IMR-90 (cell line): ENCODE data around the gene FAM20A. TPM values are rescaled to one million over a fixed set of nuclear protein-coding genes. Genes with fewer than 3 reads are reported as not detected.

Experiments used
- ATAC-seq: fragments of 200-7000 bp; cut with Tn5 transposase; 2 replicates; pipeline ENCODE4 v1.9.1; 2020; ENCODE audit warnings: low read depth, mild to moderate bottlenecking, moderate library complexity
- BruUV-seq: library from RNA; stranded (reverse); fragments of 400-500 nt; replicated peaks from 2 replicates; lab custom pipeline; 2021; lab: Mats Ljungman, UMichigan
- CTCF ChIA-PET: fragments of 300-600 bp; formaldehyde crosslinking; extraction: SDS; loops from one replicate; lab custom pipeline; 2021; ENCODE audit warnings: antibody characterized with exemption; lab: Yijun Ruan, JAX
- POLR2A ChIA-PET: fragments of 300-600 bp; sonication (Branson Sonifier 250); formaldehyde crosslinking; loops from one replicate; lab custom pipeline; 2022; ENCODE audit warnings: antibody characterized with exemption; ENCODE audit not compliant: unreplicated experiment; lab: Charles Lee
- DNase-seq: peaks from one replicate; pipeline ENCODE4 v3.0.0; 2013
- H2AFZ ChIP-seq: replicated peaks from 2 replicates; pipeline ENCODE3; 2013; ENCODE audit warnings: low read length, mild to moderate bottlenecking; ENCODE audit not compliant: poor library complexity
- H2AK5ac ChIP-seq: 2 replicates; pipeline ENCODE4 v1.6.1; 2013; ENCODE audit warnings: low read depth, low read length, inconsistent platforms
- H2AK9ac ChIP-seq: replicated peaks from 2 replicates; pipeline ENCODE3; 2013; ENCODE audit warnings: mild to moderate bottlenecking, low read depth, low read length, moderate library complexity; ENCODE audit not compliant: poor library complexity
- H2BK120ac ChIP-seq: 2 replicates; pipeline ENCODE4 v1.6.1; 2013; ENCODE audit warnings: low read depth, low read length, inconsistent platforms
- H2BK15ac ChIP-seq: 3 replicates; pipeline ENCODE4 v1.6.1; 2013; ENCODE audit warnings: low read depth, low read length, inconsistent platforms
- H2BK20ac ChIP-seq: 2 replicates; pipeline ENCODE4 v1.6.1; 2013; ENCODE audit warnings: low read depth, mild to moderate bottlenecking, inconsistent platforms, low read length, moderate library complexity
- H2BK5ac ChIP-seq: 2 replicates; pipeline ENCODE4 v1.6.1; 2013; ENCODE audit warnings: mild to moderate bottlenecking, low read depth, low read length, inconsistent platforms; ENCODE audit not compliant: poor library complexity, severe bottlenecking
- H3K14ac ChIP-seq: replicated peaks from 2 replicates; pipeline ENCODE4 v1.6.1; 2013; ENCODE audit warnings: low read depth, low read length, inconsistent platforms
- H3K18ac ChIP-seq: 2 replicates; pipeline ENCODE4 v1.6.1; 2013; ENCODE audit warnings: low read depth, low read length, control low read depth
- H3K23ac ChIP-seq: 2 replicates; pipeline ENCODE4 v1.6.1; 2013; ENCODE audit warnings: low read depth, low read length, inconsistent platforms
- H3K27ac ChIP-seq: 2 replicates; pipeline ENCODE4 v1.5.1; 2013; ENCODE audit warnings: mild to moderate bottlenecking, control low read depth, low read length; ENCODE audit not compliant: insufficient read depth
- H3K27me3 ChIP-seq: 2 replicates; pipeline ENCODE4 v1.6.1; 2013; ENCODE audit warnings: low read length; ENCODE audit not compliant: control insufficient read depth, insufficient read depth
- H3K36me3 ChIP-seq: 2 replicates; pipeline ENCODE4 v1.6.1; 2013; ENCODE audit warnings: low read length, mixed read lengths; ENCODE audit not compliant: control insufficient read depth, insufficient read depth
- H3K4ac ChIP-seq: 2 replicates; pipeline ENCODE4 v1.6.1; 2013; ENCODE audit warnings: low read depth, low read length, inconsistent platforms
- H3K4me1 ChIP-seq: 2 replicates; pipeline ENCODE4 v1.6.1; 2013; ENCODE audit warnings: low read length, mixed read lengths; ENCODE audit not compliant: control insufficient read depth, insufficient read depth
- H3K4me2 ChIP-seq: 2 replicates; pipeline ENCODE4 v1.6.1; 2013; ENCODE audit warnings: low read depth, mild to moderate bottlenecking, control low read depth, low read length, moderate library complexity
- H3K4me3 ChIP-seq: 2 replicates; pipeline ENCODE4 v1.5.1; 2013; ENCODE audit warnings: low read depth, mild to moderate bottlenecking, control low read depth, low read length, moderate library complexity; ENCODE audit not compliant: insufficient read depth
- H3K56ac ChIP-seq: 2 replicates; pipeline ENCODE4 v1.6.1; 2013; ENCODE audit warnings: low read length, inconsistent platforms; ENCODE audit not compliant: insufficient read depth; ENCODE audit errors: extremely low read depth
- H3K79me1 ChIP-seq, 2 experiments: 2 replicates each; pipeline ENCODE4 v1.6.1; 2013; ENCODE audit warnings: low read length in 2 of 2, inconsistent platforms in 1 of 2, low read depth in 1 of 2
- H3K9ac ChIP-seq: 2 replicates; pipeline ENCODE4 v1.6.1; 2013; ENCODE audit warnings: low read depth, low read length, control low read depth
- H3K9me1 ChIP-seq: 2 replicates; pipeline ENCODE4 v1.6.1; 2013; ENCODE audit warnings: low read length, inconsistent platforms; ENCODE audit not compliant: insufficient read depth
- H3K9me3 ChIP-seq: 2 replicates; pipeline ENCODE4 v1.6.1; 2013; ENCODE audit warnings: low read length; ENCODE audit not compliant: control insufficient read depth, insufficient read depth
- H4K20me1 ChIP-seq: 2 replicates; pipeline ENCODE4 v1.6.1; 2013; ENCODE audit warnings: low read length, inconsistent platforms; ENCODE audit not compliant: insufficient read depth
- H4K5ac ChIP-seq: 2 replicates; pipeline ENCODE4 v1.6.1; 2013; ENCODE audit warnings: mild to moderate bottlenecking, low read depth, low read length, control low read depth
- H4K8ac ChIP-seq, 2 experiments: 2 replicates each; pipeline ENCODE4 v1.6.1; 2013; ENCODE audit warnings: low read depth in 2 of 2, low read length in 2 of 2, control low read depth in 1 of 2, inconsistent platforms in 1 of 2
- H4K91ac ChIP-seq: 2 replicates; pipeline ENCODE4 v1.6.1; 2013; ENCODE audit warnings: low read depth, low read length, inconsistent platforms; ENCODE audit not compliant: insufficient read depth
- BHLHE40 ChIP-seq: fragments of 150-350 bp; IDR thresholded peaks from 2 replicates; pipeline ENCODE4 v1.6.1; 2016; ENCODE audit warnings: mild to moderate bottlenecking, low read depth, low read length
- CEBPB ChIP-seq: IDR thresholded peaks from 2 replicates; pipeline ENCODE4 v1.6.1; 2012; ENCODE audit warnings: low read depth, low read length, improper control_type of control experiment
- CHD1 ChIP-seq: IDR thresholded peaks from 2 replicates; pipeline ENCODE4 v1.6.1; 2012; ENCODE audit warnings: low read depth, low read length, improper control_type of control experiment
- CTCF ChIP-seq: conservative IDR thresholded peaks from 2 replicates; pipeline ENCODE4 v1.5.1; 2012; ENCODE audit warnings: mild to moderate bottlenecking, low read depth, low read length, improper control_type of control experiment
- FOS ChIP-seq: fragments of 150-350 bp; IDR thresholded peaks from 2 replicates; pipeline ENCODE4 v1.6.1; 2016; ENCODE audit warnings: low read depth, low read length
- MAFK ChIP-seq: IDR thresholded peaks from 2 replicates; pipeline ENCODE4 v1.6.1; 2012; ENCODE audit warnings: low read depth, low read length, improper control_type of control experiment
- MAZ ChIP-seq: IDR thresholded peaks from 2 replicates; pipeline ENCODE4 v1.6.1; 2012; ENCODE audit warnings: low read depth, mild to moderate bottlenecking, low read length, improper control_type of control experiment, moderate library complexity, borderline replicate concordance
- MXI1 ChIP-seq: IDR thresholded peaks from 2 replicates; pipeline ENCODE4 v1.6.1; 2012; ENCODE audit warnings: low read depth, mild to moderate bottlenecking, low read length, moderate library complexity, borderline replicate concordance
- NFE2L2 ChIP-seq: fragments of 150-350 bp; IDR thresholded peaks from 2 replicates; pipeline ENCODE4 v1.6.1; 2016; ENCODE audit warnings: low read depth, mild to moderate bottlenecking, low read length
- POLR2A ChIP-seq: IDR thresholded peaks from 2 replicates; pipeline ENCODE4 v1.6.1; 2012; ENCODE audit warnings: mild to moderate bottlenecking, low read depth, low read length
- RCOR1 ChIP-seq: IDR thresholded peaks from 2 replicates; pipeline ENCODE4 v1.6.1; 2012; ENCODE audit warnings: mild to moderate bottlenecking, low read length, improper control_type of control experiment; ENCODE audit not compliant: insufficient replicate concordance
- RFX5 ChIP-seq: IDR thresholded peaks from 2 replicates; pipeline ENCODE4 v1.8.0; 2012; ENCODE audit warnings: low read depth, mild to moderate bottlenecking, low read length, moderate library complexity
- SMC3 ChIP-seq: fragments of 150-350 bp; IDR thresholded peaks from 2 replicates; pipeline ENCODE4 v1.6.1; 2016; ENCODE audit warnings: low read depth, mild to moderate bottlenecking, antibody characterized with exemption, low read length, moderate library complexity
- USF2 ChIP-seq: fragments of 150-350 bp; IDR thresholded peaks from 2 replicates; pipeline ENCODE4 v1.6.1; 2017; ENCODE audit warnings: mild to moderate bottlenecking, antibody characterized with exemption, low read length, low read depth
- WGBS, 2 experiments: methylation state at CpG; one replicate each; pipeline versions ENCODE4 v1.1.5 to v1.1.7; 2013; ENCODE audit warnings: missing lambda C conversion rate in 2 of 2; ENCODE audit not compliant: insufficient read length in 1 of 2; ENCODE audit errors: extremely low coverage in 2 of 2; 5-methylcytosine and 5-hydroxymethylcytosine counted together
- dilution Hi-C: fragments of 300-500 bp; cut with HindIII; formaldehyde crosslinking; loops from one replicate; pipeline ENCODE4 v1.14.3; 2018; ENCODE audit warnings: low sequenced_read_pairs; ENCODE audit not compliant: unreplicated experiment
- in situ Hi-C: fragments of 300-500 bp; cut with MboI; formaldehyde crosslinking; loops from 3 replicates; pipeline ENCODE4 v1.14.3; 2019; ENCODE audit warnings: low sequenced_read_pairs, inconsistent platforms, mixed read lengths
- intact Hi-C: fragments of 100-400 bp; cut with micrococcal nuclease; formaldehyde crosslinking; loops from 2 replicates; pipeline ENCODE4 v1.10.0; 2022
- polyA plus RNA-seq, 3 experiments: library from polyadenylated mRNA; depleted of rRNA; stranded (reverse); fragments of >200 nt; gene quantifications; 2 replicates each; pipeline ENCODE4 v1.2.3, GENCODE V29; 2012; ENCODE audit warnings: low replicate concordance in 1 of 3
- total RNA-seq: library from RNA; depleted of rRNA; stranded (reverse); fragments of >200 nt; gene quantifications from 2 replicates; pipeline ENCODE4 v1.2.3, GENCODE V29; 2012
- TF ChIP-seq, protein P1 (sequence below): fragments of 150-350 bp; IDR thresholded peaks from 2 replicates; pipeline ENCODE4 v1.6.1; 2016; ENCODE audit warnings: low read depth, mild to moderate bottlenecking, low read length, moderate library complexity, borderline replicate concordance

The FAM20A gene
- total and polyA plus RNA-seq, 2 of the 4 experiments (the other 2 are of a cell fraction): not detected

DNA sequence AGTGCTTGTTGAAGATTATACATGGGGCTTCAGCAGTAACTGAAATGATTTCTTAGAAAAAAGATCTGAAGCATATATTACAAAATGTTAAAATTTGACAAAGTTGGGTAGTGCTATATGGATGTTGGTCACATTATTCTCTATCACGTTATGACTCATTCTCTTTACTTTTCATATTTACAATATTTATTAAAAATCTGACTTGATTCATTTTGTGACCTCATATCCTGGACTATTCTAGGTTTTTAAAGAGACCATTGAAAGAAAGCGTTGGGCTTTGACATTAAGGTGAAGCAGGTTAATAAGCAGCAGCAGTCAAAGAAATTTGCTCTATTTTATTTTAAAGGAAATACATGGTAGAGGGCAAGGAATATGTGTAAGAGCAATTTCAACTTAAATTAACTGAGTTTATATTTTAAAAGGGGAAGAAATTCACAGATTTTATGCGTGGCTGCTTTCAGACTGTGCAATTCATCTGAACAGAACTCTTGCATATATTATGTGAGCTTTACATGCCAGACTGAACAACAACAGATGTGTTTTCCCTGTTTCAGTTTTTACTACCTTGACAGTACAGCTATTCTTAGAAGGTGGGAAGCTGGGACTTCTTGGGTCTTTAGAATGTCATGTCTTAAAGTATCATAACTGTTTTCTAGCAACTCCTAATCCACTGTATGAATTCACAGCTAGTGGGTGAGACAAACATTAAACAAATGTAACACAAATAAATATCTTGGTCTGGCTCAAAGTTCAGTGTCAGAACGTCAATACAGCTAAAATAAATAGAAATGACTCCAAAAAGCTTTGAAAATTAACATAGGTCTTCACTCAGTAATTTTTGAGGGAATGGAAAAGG lies 10.4 kb upstream of the FAM20A start:
- H4K5ac ChIP-seq: no peak overlapping the region
- H3K4me2 ChIP-seq: no peak overlapping the region
- no peaks in the 10 kb centered on the region for H3K9me1 ChIP-seq
- H2AK9ac ChIP-seq: no peak overlapping the region
- dilution Hi-C loops (no loop called here), in situ Hi-C loops (no loop called here), intact Hi-C loops (loop anchor here (5.0 to 10.0 kb wide), 2 partner anchors 79 to 143 kb away; no protein-coding TSS in a partner anchor)
- H3K9ac ChIP-seq: no peak overlapping the region
- ChIA-PET CTCF (no interaction called here), POLR2A (no interaction called here)
- no peaks in the 10 kb centered on the region for H3K4me1 ChIP-seq
- H3K23ac ChIP-seq: no peak overlapping the region
- H3K79me1 ChIP-seq: no peaks in the 10 kb centered on the region
- no peak overlapping the region for H3K4me3 ChIP-seq
- no peak overlapping the region for H2BK120ac ChIP-seq
- DNase-seq (no peak), ATAC-seq (no peak)
- no peak overlapping the region for H3K27ac ChIP-seq
- H3K18ac ChIP-seq: no peak overlapping the region
- no peak overlapping the region for H2AK5ac ChIP-seq
- no peaks in the 10 kb centered on the region; the same call in 1 of the 2 replicates for H3K9me3 ChIP-seq
- no peak overlapping the region for H2AFZ ChIP-seq
- H3K14ac ChIP-seq: no peak overlapping the region
- H2BK5ac ChIP-seq: no peak overlapping the region
- no peak overlapping the region for H4K91ac ChIP-seq
- no TSS peak for BruUV-seq
- no peak overlapping the region for H2BK15ac ChIP-seq
- H3K56ac ChIP-seq: no peak overlapping the region
- no peaks in the 10 kb centered on the region for H3K36me3 ChIP-seq
- no CpG with 5 or more reads among the region's 4 CpGs for WGBS, 2 experiments
- H4K8ac ChIP-seq: no peak overlapping the region
- no peaks in the 10 kb centered on the region for H4K20me1 ChIP-seq
- no peaks in the 10 kb centered on the region for H3K27me3 ChIP-seq
- no peak overlapping the region for H3K4ac ChIP-seq
- H2BK20ac ChIP-seq: no peak overlapping the region
- TF ChIP-seq CHD1 (no peak), BHLHE40 (no peak), FOS (no peak), RCOR1 (no peak), MXI1 (no peak), SMC3 (no peak), USF2 (no peak), MAFK (no peak), CEBPB (no peak), POLR2A (no peak), MAZ (no peak), RFX5 (no peak), NFE2L2 (no peak), CTCF (no peak)
- TF ChIP-seq, protein P1, sequence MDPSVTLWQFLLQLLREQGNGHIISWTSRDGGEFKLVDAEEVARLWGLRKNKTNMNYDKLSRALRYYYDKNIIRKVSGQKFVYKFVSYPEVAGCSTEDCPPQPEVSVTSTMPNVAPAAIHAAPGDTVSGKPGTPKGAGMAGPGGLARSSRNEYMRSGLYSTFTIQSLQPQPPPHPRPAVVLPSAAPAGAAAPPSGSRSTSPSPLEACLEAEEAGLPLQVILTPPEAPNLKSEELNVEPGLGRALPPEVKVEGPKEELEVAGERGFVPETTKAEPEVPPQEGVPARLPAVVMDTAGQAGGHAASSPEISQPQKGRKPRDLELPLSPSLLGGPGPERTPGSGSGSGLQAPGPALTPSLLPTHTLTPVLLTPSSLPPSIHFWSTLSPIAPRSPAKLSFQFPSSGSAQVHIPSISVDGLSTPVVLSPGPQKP: no peak
